Small intestine (tissue), 7 donors: Measurements from ENCODE around the gene ZNF521. TPM values are rescaled to one million over a fixed set of nuclear protein-coding genes. Genes with fewer than 3 reads are reported as not detected.

ENCODE experiments used
- DNase-seq, 2 donors: peaks; one replicate each; pipeline versions ENCODE4 v3.0.0 to v3.0.0-alpha.2; 2013
- FAIRE-seq: peaks from 2 replicates; lab custom pipeline; 2012; peaks lifted over from hg19 to GRCh38; lab: Jason Lieb, UNC
- H3K27ac ChIP-seq, 3 donors: one replicate each; pipeline ENCODE4 v1.5.1; 2013; ENCODE audit warnings: low read length in 2 of 3, mild to moderate bottlenecking in 2 of 3, control low read depth in 1 of 3, inconsistent platforms in 1 of 3, low read depth in 1 of 3, moderate library complexity in 1 of 3
- H3K27me3 ChIP-seq, 3 donors: one replicate each; pipeline ENCODE4 v1.6.1; 2013; ENCODE audit warnings: low read length in 3 of 3, inconsistent platforms in 1 of 3; ENCODE audit not compliant: control insufficient read depth in 3 of 3, insufficient read depth in 3 of 3
- H3K36me3 ChIP-seq, 3 donors: one replicate each; pipeline ENCODE4 v1.6.1; 2013; ENCODE audit warnings: low read length in 3 of 3, inconsistent platforms in 1 of 3, low read depth in 1 of 3, mild to moderate bottlenecking in 1 of 3, moderate library complexity in 1 of 3; ENCODE audit not compliant: control insufficient read depth in 3 of 3, insufficient read depth in 2 of 3
- H3K4me1 ChIP-seq, 3 donors: one replicate each; pipeline ENCODE4 v1.6.1; 2013; ENCODE audit warnings: low read length in 2 of 3, inconsistent platforms in 1 of 3, low read depth in 1 of 3, mild to moderate bottlenecking in 1 of 3, moderate library complexity in 1 of 3; ENCODE audit not compliant: control insufficient read depth in 3 of 3, insufficient read depth in 2 of 3
- H3K4me3 ChIP-seq, 3 donors: one replicate each; pipeline ENCODE4 v1.5.1; 2013; ENCODE audit warnings: low read length in 3 of 3, control low read depth in 1 of 3, inconsistent platforms in 1 of 3, low read depth in 1 of 3, mild to moderate bottlenecking in 1 of 3, moderate library complexity in 1 of 3
- H3K9me3 ChIP-seq, 2 donors: one replicate each; pipeline ENCODE4 v1.6.1; 2013; ENCODE audit warnings: low read depth in 1 of 2, low read length in 1 of 2; ENCODE audit not compliant: control insufficient read depth in 2 of 2, insufficient read depth in 1 of 2
- WGBS, 3 donors: extraction: QIAGEN DNeasy Blood & Tissue Kit; methylation state at CpG; one replicate each; pipeline ENCODE4 v1.1.7; 2013; 5-methylcytosine and 5-hydroxymethylcytosine counted together
- polyA plus RNA-seq, 4 donors: library from polyadenylated mRNA; stranded (reverse) in 3 of 4; unstranded in 1 of 4; fragments of 200-250 nt in 3 of 4; fragments of 120-200 nt in 1 of 4; gene quantifications; one replicate each; pipeline versions ENCODE4 v1.2.1 to v1.2.3, GENCODE V29; 2013
- donor health status: healthy with polysubstance abuse.
- donor health status: control.
- donor health status: control.
- donor health status: Bipolar disorder and iron deficiency.
- donor health status: healthy.

The ZNF521 gene
- polyA plus RNA-seq, 4 donors: 3.5 to 5.5 (median 3.9) TPM; not detected in 1

- Histone ChIP-seq H3K9me3 (no peaks in the 10 kb centered on the region), H3K27ac (no peak overlapping the region), H3K36me3 (no peaks in the 10 kb centered on the region), H3K4me1 (no peaks in the 10 kb centered on the region), H3K4me3 (no peak overlapping the region), H3K27me3 (no peaks in the 10 kb centered on the region)
- FAIRE-seq: no peak
- WGBS, 3 donors: 69 to 87% (median 79%) methylated on average over 7 of the region's 7 CpGs
- no peak for DNase-seq
These were observed 294.4 kb downstream of the ZNF521 start for GRCh38 chr18:25057491-25058050.

- no peaks in the 10 kb centered on the region for H3K27me3 ChIP-seq
- FAIRE-seq (no peak), DNase-seq (no peak)
- no peaks in the 10 kb centered on the region for H3K4me1 ChIP-seq
- WGBS, 3 donors: 73 to 90% (median 74%) methylated on average over 8 of the region's 8 CpGs
- no peaks in the 10 kb centered on the region for H3K36me3 ChIP-seq
- H3K4me3 ChIP-seq: no peak overlapping the region
- no peak overlapping the region for H3K27ac ChIP-seq
- no peaks in the 10 kb centered on the region for H3K9me3 ChIP-seq
These were observed 295.5 kb downstream of the ZNF521 start for GRCh38 chr18:25056429-25056828.

- no peak for DNase-seq
- Histone ChIP-seq H3K36me3 (no peaks in the 10 kb centered on the region), H3K27ac (no peak overlapping the region), H3K9me3 (no peaks in the 10 kb centered on the region), H3K4me1 (no peaks in the 10 kb centered on the region), H3K27me3 (no peaks in the 10 kb centered on the region), H3K4me3 (no peak overlapping the region)
- FAIRE-seq: no peak
- 75 to 85% (median 76%) methylated on average over 4 of the region's 4 CpGs for WGBS, 3 donors
These were observed 296.9 kb downstream of the ZNF521 start for GRCh38 chr18:25055076-25055475.

DNA sequence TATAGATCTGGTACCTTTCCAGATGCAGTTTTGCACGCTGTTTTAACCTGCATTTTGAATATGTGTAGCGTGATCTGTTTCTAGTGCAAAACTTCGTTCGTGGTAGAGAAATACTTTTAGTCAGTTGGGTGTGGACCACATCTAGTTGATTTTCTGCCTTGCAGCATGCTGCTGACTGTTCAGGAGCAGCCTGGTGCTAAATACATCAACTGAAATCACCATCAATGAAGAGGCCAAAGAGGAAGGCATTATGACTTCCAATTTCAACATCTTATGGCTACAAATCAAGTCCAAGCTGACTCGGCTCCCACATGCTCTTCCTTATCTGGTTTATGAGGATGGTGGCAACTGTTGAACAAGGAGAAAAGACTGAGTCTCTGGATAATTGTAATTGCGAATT, 298.5 kb downstream of the ZNF521 start:
- no peaks in the 10 kb centered on the region for H3K27me3 ChIP-seq
- no peak for FAIRE-seq
- H3K4me1 ChIP-seq: no peaks in the 10 kb centered on the region
- no peaks in the 10 kb centered on the region for H3K9me3 ChIP-seq
- 77 to 84% (median 81%) methylated on average over 6 of the region's 6 CpGs for WGBS, 3 donors
- no peak overlapping the region for H3K4me3 ChIP-seq
- H3K27ac ChIP-seq: no peak overlapping the region
- no peaks in the 10 kb centered on the region for H3K36me3 ChIP-seq
- no peak for DNase-seq

GRCh38 chr18:25052511-25052921, 299.4 kb downstream of the ZNF521 start:
- H3K36me3 ChIP-seq: no peaks in the 10 kb centered on the region
- H3K4me3 ChIP-seq: no peak overlapping the region
- FAIRE-seq: no peak
- DNase-seq: no peak
- H3K9me3 ChIP-seq: no peaks in the 10 kb centered on the region
- H3K27ac ChIP-seq: no peak overlapping the region
- no peaks in the 10 kb centered on the region for H3K27me3 ChIP-seq
- 75 to 89% (median 79%) methylated on average over 4 of the region's 4 CpGs for WGBS, 3 donors
- no peaks in the 10 kb centered on the region for H3K4me1 ChIP-seq

GRCh38 chr18:25050605-25051004, 301.4 kb downstream of the ZNF521 start:
- H3K9me3 ChIP-seq: no peaks in the 10 kb centered on the region
- no peak overlapping the region for H3K4me3 ChIP-seq
- DNase-seq (no peak), FAIRE-seq (no peak)
- no peaks in the 10 kb centered on the region for H3K27me3 ChIP-seq
- H3K36me3 ChIP-seq: no peaks in the 10 kb centered on the region
- H3K27ac ChIP-seq: no peak overlapping the region
- no peaks in the 10 kb centered on the region for H3K4me1 ChIP-seq
- WGBS, 3 donors: 88 to 92% (median 91%) methylated on average over 6 of the region's 6 CpGs

DNA sequence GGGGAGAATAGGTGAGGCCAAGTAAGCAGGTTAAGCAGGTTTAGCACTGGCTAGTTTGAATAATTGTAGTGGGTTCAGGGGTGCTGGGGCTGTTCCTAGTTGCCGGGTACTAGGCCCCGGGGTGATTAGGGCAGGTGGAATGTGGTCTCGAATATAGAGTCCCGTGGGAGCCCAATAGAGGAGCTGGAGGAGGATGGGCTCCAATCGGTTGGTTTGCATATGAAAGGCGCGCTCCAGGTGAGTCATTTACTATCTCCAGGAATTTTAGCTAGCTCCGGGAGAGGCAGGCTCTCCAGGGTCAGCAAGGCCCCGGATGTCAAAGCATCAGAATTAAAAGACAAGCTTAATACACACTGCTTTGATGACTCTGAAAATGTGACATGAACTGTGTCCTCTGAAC, 304.0 kb downstream of the ZNF521 start:
- no peak overlapping the region for H3K27ac ChIP-seq
- H3K4me3 ChIP-seq: no peak overlapping the region
- H3K4me1 ChIP-seq: peaks cover 0 to 14% (median under 1%) of the 10 kb centered on the region in 3 donors
- 37 to 71% (median 68%) methylated on average over 9 of the region's 9 CpGs for WGBS, 3 donors
- FAIRE-seq (no peak), DNase-seq (no peak)
- H3K27me3 ChIP-seq: no peaks in the 10 kb centered on the region
- no peaks in the 10 kb centered on the region for H3K36me3 ChIP-seq
- H3K9me3 ChIP-seq: no peaks in the 10 kb centered on the region

DNA sequence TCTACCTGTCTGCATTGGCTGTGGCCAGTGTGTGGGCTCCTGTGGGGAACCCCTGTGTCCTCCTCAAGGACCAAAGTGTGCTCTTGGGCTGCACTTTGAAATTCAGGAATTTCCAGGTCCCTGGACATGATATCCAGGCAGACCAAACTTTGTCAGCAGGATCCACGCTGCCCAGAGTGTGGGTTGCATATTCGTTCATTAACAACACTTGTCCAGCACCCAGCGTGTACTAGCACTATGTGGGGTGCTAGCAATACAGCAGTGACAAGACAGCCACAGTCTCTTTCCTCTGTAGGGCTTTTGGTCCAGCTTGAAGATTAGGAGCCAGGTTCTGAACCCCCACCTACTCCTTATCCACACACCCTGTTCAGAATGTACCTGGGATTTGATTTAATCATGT, 304.5 kb downstream of the ZNF521 start:
- 86 to 93% (median 91%) methylated on average over 3 of the region's 3 CpGs for WGBS, 3 donors
- DNase-seq: no peak
- Histone ChIP-seq H3K27ac (no peak overlapping the region), H3K27me3 (no peaks in the 10 kb centered on the region), H3K9me3 (no peaks in the 10 kb centered on the region), H3K36me3 (no peaks in the 10 kb centered on the region), H3K4me3 (no peak overlapping the region), H3K4me1 (peaks cover 0 to 18% (median 2%) of the 10 kb centered on the region in 3 donors)
- FAIRE-seq: no peak

DNA sequence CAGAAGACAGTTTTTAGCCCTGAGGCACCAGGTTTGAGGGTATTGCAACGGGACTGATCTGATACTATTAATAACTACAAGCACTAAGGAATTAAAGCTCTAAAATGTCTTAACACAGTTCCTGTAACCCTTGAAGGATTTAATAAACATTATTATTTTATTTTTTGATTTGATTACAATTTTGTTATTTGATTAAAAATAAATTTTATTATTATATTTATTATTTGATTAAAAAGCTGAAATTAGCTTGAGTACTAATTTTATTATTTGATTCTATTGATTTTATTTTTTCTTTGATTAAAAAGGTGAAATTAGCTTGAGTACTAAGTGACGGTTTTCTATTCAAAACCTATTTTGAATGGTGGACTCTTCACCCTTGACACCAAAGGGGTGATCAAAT, 307.3 kb downstream of the ZNF521 start:
- no peak for FAIRE-seq
- H3K36me3 ChIP-seq: no peaks in the 10 kb centered on the region
- H3K9me3 ChIP-seq: no peaks in the 10 kb centered on the region
- DNase-seq: no peak
- no peak overlapping the region for H3K27ac ChIP-seq
- no peaks in the 10 kb centered on the region for H3K27me3 ChIP-seq
- H3K4me1 ChIP-seq: peaks cover 0 to 31% (median 2%) of the 10 kb centered on the region in 3 donors
- WGBS, 3 donors: 48 to 75% (median 52%) methylated on average over 2 of the region's 2 CpGs
- no peak overlapping the region for H3K4me3 ChIP-seq
